ENCODE results near the gene EVA1A. TPM values are rescaled to one million over a fixed set of nuclear protein-coding genes. Genes with fewer than 3 reads are reported as not detected.
A peak's percentile ranks its signal among the peaks of the same experiment; 100 is the strongest.

Gene EVA1A, protein sequence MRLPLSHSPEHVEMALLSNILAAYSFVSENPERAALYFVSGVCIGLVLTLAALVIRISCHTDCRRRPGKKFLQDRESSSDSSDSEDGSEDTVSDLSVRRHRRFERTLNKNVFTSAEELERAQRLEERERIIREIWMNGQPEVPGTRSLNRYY
- 0.54 TPM for polyA plus RNA-seq (2013, experiment 1 of 4)
- polyA plus RNA-seq (2013, experiment 2 of 4), result 0.52 TPM
- 0.85 TPM for polyA plus RNA-seq (2013, experiment 3 of 4)
- 1.7 TPM for polyA plus RNA-seq (2013, experiment 4 of 4)

DNA sequence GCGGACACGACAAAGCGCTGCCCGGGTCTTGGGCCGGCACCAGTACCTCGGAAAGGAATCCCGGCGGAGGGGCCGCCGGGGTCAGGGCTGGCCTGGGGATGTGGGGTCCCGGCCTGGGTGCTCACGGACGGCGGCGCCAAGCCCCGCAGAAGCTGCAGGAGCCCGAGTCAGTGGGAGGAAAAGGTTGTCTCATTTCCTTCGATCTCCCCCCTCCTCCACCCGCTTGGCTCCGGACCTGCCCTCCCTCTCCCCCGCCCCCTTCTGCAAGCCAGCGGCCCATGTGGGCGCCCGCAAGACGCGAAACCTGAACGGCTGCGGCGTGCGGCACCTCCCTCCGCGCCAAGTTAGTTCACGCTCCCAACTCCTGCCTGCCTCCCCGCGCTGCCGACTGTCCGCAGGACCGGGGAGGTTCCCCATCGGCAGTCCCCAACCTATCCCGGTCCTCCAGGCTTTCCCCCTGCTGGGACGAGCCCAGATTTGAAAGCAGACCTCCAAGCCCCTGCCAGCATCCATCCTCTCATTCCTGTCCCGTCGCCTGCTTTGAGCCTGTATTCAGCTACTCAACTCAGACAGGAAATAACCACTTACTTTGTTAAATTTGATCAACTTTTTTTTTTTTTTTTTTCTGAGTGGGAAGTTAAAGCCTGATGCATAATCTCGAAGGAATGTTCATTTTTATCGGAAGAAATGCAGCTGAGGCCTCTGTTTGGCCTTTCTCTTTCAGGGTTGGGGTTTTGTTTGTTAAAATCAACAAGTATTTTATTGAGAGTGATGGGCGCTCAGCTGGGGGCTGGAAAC lies at the start of gene EVA1A:
EVA1A (minus strand) TSS at position 172 of the 798 bp plus-strand sequence. CDS start 42,799 bp downstream, outside the sequence.
- Histone ChIP-seq H3K4me3 (ENCODE audit: insufficient read depth, low read depth, low read length) (peak within 1 kb of the TSS; percentile 59), H3K27ac (ENCODE audit: insufficient read depth, low read depth, low read length, poor library complexity, severe bottlenecking) (no peak within 1 kb of the TSS), H3K4me1 (ENCODE audit: control insufficient read depth, insufficient read depth, low read length) (peaks cover 10% of the 10 kb centered on the region), H3K27me3 (ENCODE audit: control insufficient read depth, insufficient read depth, low read length, poor library complexity, severe bottlenecking) (peaks cover 50% of the 10 kb centered on the region), H3K9me3 (ENCODE audit: control insufficient read depth, low read length) (no peaks in the 10 kb centered on the region), H3K36me3 (ENCODE audit: control insufficient read depth, insufficient read depth, low read length) (no peaks in the 10 kb centered on the region)
- WGBS, 2 experiments, result 3 to 4% methylated on average over 46 of the region's 46 CpGs

- 89 to 91% methylated on average over 7 of the region's 7 CpGs for WGBS, 2 experiments
- H3K36me3 ChIP-seq (ENCODE audit: control insufficient read depth, insufficient read depth, low read length), result no peaks in the 10 kb centered on the region
- H3K4me3 ChIP-seq (ENCODE audit: insufficient read depth, low read depth, low read length), result no peak overlapping the region
- H3K9me3 ChIP-seq (ENCODE audit: control insufficient read depth, low read length), result no peaks in the 10 kb centered on the region
- H3K27me3 ChIP-seq (ENCODE audit: control insufficient read depth, insufficient read depth, low read length, poor library complexity, severe bottlenecking), result no peaks in the 10 kb centered on the region
- peaks cover 8% of the 10 kb centered on the region for H3K4me1 ChIP-seq (ENCODE audit: control insufficient read depth, insufficient read depth, low read length)
- no peak overlapping the region for H3K27ac ChIP-seq (ENCODE audit: insufficient read depth, low read depth, low read length, poor library complexity, severe bottlenecking)
Measured at GRCh38 chr2:75609937-75610508, 49.3 kb upstream of the EVA1A start.

- Histone ChIP-seq H3K9me3 (ENCODE audit: control insufficient read depth, low read length) (no peaks in the 10 kb centered on the region), H3K27ac (ENCODE audit: insufficient read depth, low read depth, low read length, poor library complexity, severe bottlenecking) (no peak overlapping the region), H3K27me3 (ENCODE audit: control insufficient read depth, insufficient read depth, low read length, poor library complexity, severe bottlenecking) (no peaks in the 10 kb centered on the region), H3K36me3 (ENCODE audit: control insufficient read depth, insufficient read depth, low read length) (no peaks in the 10 kb centered on the region), H3K4me1 (ENCODE audit: control insufficient read depth, insufficient read depth, low read length) (peaks cover 8% of the 10 kb centered on the region), H3K4me3 (ENCODE audit: insufficient read depth, low read depth, low read length) (peak overlapping the region; percentile 17)
- 63 to 68% methylated on average over 5 of the region's 5 CpGs for WGBS, 2 experiments
Measured at GRCh38 chr2:75609334-75609689, 48.6 kb upstream of the EVA1A start.

GRCh38 chr2:75608684-75609333 lies 48.1 kb upstream of the EVA1A start:
- Histone ChIP-seq H3K36me3 (ENCODE audit: control insufficient read depth, insufficient read depth, low read length) (no peaks in the 10 kb centered on the region), H3K27ac (ENCODE audit: insufficient read depth, low read depth, low read length, poor library complexity, severe bottlenecking) (peak overlapping the region; percentile 77), H3K4me1 (ENCODE audit: control insufficient read depth, insufficient read depth, low read length) (peaks cover 8% of the 10 kb centered on the region), H3K4me3 (ENCODE audit: insufficient read depth, low read depth, low read length) (peak overlapping the region; percentile 17), H3K27me3 (ENCODE audit: control insufficient read depth, insufficient read depth, low read length, poor library complexity, severe bottlenecking) (no peaks in the 10 kb centered on the region), H3K9me3 (ENCODE audit: control insufficient read depth, low read length) (no peaks in the 10 kb centered on the region)
- WGBS, 2 experiments, result 10% methylated on average over 25 of the region's 25 CpGs

DNA sequence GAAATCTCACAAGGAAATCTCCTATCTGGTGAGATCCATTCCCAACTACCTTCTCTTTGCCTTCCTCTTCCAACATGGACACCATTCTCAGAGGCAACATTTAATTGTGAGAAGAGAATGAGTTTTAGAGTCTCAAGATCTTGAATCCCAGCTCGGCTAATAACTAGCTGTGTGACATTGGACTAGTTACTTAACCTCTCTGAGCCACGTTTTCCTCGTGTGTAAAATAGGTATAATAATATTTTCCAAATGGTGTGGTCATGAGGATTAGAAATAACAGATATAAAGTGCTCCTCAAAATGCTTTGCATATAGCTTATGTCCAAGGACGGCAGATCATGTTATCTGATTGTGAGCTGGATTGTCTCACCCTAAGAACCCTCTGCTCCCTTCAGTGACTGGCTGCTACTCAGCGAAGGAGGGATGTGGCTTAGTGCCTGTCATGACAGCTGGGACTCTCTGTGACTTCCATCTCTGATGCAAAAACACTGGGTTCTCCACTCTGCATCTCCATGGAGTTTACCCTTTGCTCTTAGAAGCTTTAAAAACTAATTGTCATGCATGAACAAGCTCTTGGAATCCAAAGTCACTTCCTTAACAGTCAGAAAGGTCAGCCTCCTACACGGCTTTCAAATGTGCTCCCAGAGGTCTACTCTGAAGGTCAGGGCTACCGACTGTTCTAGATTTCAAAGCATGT lies 47.4 kb upstream of the EVA1A start:
- Histone ChIP-seq H3K27me3 (ENCODE audit: control insufficient read depth, insufficient read depth, low read length, poor library complexity, severe bottlenecking) (no peaks in the 10 kb centered on the region), H3K36me3 (ENCODE audit: control insufficient read depth, insufficient read depth, low read length) (no peaks in the 10 kb centered on the region), H3K9me3 (ENCODE audit: control insufficient read depth, low read length) (no peaks in the 10 kb centered on the region), H3K4me3 (ENCODE audit: insufficient read depth, low read depth, low read length) (no peak overlapping the region), H3K4me1 (ENCODE audit: control insufficient read depth, insufficient read depth, low read length) (peaks cover 8% of the 10 kb centered on the region), H3K27ac (ENCODE audit: insufficient read depth, low read depth, low read length, poor library complexity, severe bottlenecking) (peak overlapping the region; percentile 77)
- 76 to 81% methylated on average over 7 of the region's 7 CpGs for WGBS, 2 experiments

DNA sequence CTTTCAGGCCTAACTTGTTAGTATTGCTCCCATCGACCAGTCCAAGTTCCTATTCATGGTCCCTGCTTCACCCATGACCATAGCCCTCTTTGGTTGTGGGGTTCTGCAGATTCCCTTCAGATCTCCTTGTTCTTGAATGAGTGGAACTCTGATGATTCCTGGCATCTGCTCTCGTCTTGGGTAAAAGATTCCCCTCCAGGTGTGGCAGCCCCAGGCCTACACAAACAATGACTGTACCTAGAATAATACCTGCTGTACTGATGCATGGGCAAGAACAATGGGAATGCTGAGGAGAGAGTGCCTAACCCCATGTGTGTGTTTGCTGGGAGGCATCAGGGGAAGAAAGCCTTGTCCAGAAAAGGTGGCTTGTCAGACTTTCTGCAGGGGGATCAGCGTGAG lies 46.7 kb upstream of the EVA1A start:
- Histone ChIP-seq H3K4me3 (ENCODE audit: insufficient read depth, low read depth, low read length) (no peak overlapping the region), H3K27me3 (ENCODE audit: control insufficient read depth, insufficient read depth, low read length, poor library complexity, severe bottlenecking) (no peaks in the 10 kb centered on the region), H3K36me3 (ENCODE audit: control insufficient read depth, insufficient read depth, low read length) (no peaks in the 10 kb centered on the region), H3K9me3 (ENCODE audit: control insufficient read depth, low read length) (no peaks in the 10 kb centered on the region), H3K27ac (ENCODE audit: insufficient read depth, low read depth, low read length, poor library complexity, severe bottlenecking) (no peak overlapping the region), H3K4me1 (ENCODE audit: control insufficient read depth, insufficient read depth, low read length) (peaks cover 8% of the 10 kb centered on the region)
- WGBS, 2 experiments, result 94 to 96% methylated on average over 3 of the region's 3 CpGs

DNA sequence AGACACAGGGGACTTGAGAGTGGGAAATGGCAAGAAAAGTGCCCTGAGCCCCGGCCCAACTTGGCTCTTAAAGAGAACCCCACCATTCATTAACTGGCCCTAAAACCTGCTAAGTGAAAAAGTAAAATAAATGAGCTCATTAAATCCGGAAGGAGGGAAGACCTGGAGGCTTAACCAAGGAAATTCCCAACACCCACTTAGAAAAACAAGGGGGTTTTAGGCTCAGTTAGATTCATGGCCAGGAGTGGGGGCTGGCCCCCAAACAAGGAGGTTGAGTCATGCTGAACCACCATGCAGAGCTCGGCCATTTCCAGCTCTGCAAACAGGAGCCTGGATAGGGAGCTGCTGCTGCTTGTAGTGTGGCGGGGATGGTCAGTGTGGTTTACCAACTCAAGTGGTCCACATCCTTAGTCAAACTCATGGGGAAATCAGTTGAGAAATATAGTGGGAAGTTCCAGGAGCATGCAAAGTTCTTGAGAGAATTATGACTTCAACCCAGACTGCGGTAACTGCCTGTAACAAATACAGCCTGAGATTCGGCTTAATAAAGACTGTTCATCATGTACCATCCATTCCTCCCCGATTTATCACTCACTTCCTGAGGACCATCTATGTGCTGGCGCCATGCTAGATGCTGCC lies 46.1 kb upstream of the EVA1A start:
- Histone ChIP-seq H3K27me3 (ENCODE audit: control insufficient read depth, insufficient read depth, low read length, poor library complexity, severe bottlenecking) (no peaks in the 10 kb centered on the region), H3K27ac (ENCODE audit: insufficient read depth, low read depth, low read length, poor library complexity, severe bottlenecking) (no peak overlapping the region), H3K36me3 (ENCODE audit: control insufficient read depth, insufficient read depth, low read length) (no peaks in the 10 kb centered on the region), H3K9me3 (ENCODE audit: control insufficient read depth, low read length) (no peaks in the 10 kb centered on the region), H3K4me1 (ENCODE audit: control insufficient read depth, insufficient read depth, low read length) (peaks cover 8% of the 10 kb centered on the region), H3K4me3 (ENCODE audit: insufficient read depth, low read depth, low read length) (no peak overlapping the region)
- WGBS, 2 experiments, result 89 to 94% methylated on average over 8 of the region's 8 CpGs

DNA sequence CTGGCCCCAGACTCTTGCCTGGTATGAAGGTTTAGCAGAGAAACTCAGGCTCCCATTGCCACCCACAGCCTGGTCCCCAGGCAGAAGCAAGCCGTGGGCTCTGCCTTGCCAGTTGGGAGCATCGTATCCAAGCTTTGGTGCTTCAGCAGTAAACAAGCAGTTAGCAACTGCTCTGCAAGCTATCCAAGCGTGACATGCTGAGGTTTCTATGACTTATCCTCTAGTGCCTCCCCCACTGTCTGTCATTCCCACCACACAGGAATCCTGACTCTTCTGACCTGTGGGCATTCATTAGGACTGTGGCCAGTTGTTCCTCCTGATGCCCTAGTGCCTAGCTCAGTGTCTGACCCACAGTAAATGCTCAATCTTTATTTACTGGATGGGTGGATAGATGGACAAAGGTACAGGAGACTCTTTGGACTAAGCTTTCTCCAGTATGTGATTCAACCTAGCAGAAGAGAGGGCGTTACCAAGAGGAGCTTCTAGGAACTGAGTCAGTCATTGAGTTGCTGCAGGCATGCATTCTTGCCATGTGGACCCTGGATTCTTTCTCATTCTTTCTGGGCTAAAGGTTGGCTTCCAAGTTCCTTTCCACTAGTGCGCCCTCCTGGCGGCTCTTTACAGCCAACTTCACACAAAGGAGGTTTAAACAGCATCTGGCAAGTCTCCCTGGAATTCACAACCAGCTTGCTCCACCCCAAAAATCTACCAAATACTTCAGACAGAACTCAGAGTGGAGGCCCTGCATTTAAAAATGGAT lies 45.2 kb upstream of the EVA1A start:
- H3K4me3 ChIP-seq (ENCODE audit: insufficient read depth, low read depth, low read length), result no peak overlapping the region
- no peaks in the 10 kb centered on the region for H3K9me3 ChIP-seq (ENCODE audit: control insufficient read depth, low read length)
- no peaks in the 10 kb centered on the region for H3K27me3 ChIP-seq (ENCODE audit: control insufficient read depth, insufficient read depth, low read length, poor library complexity, severe bottlenecking)
- 86% methylated on average over 6 of the region's 6 CpGs for WGBS, 2 experiments
- H3K4me1 ChIP-seq (ENCODE audit: control insufficient read depth, insufficient read depth, low read length), result peaks cover 8% of the 10 kb centered on the region
- no peaks in the 10 kb centered on the region for H3K36me3 ChIP-seq (ENCODE audit: control insufficient read depth, insufficient read depth, low read length)
- no peak overlapping the region for H3K27ac ChIP-seq (ENCODE audit: insufficient read depth, low read depth, low read length, poor library complexity, severe bottlenecking)

DNA sequence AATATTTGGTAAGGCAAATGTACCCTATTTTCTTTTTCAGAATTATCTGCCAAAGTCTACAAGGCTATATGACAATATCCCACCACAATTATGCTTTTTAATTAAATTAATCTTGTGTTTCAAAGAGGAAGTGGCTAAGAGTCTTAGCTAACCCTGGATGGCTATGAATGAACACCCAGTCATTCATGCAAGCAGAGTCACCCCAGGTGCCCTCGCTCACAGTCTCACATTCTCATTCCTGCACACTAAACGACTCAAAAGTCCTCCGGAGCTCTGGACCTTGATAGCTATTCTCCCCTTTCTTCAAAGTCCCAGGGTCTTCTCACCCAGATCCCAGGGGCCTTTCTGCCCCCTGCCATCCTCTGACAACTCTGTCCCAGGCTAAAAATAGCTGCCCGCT lies 43.7 kb upstream of the EVA1A start:
- 95% methylated on average over 4 of the region's 4 CpGs for WGBS, 2 experiments

More for the DNA sequence above, 43.7 kb upstream of the EVA1A start:
- Histone ChIP-seq H3K4me1 (ENCODE audit: control insufficient read depth, insufficient read depth, low read length) (peaks cover 8% of the 10 kb centered on the region), H3K27ac (ENCODE audit: insufficient read depth, low read depth, low read length, poor library complexity, severe bottlenecking) (no peak overlapping the region), H3K4me3 (ENCODE audit: insufficient read depth, low read depth, low read length) (no peak overlapping the region), H3K9me3 (ENCODE audit: control insufficient read depth, low read length) (no peaks in the 10 kb centered on the region), H3K36me3 (ENCODE audit: control insufficient read depth, insufficient read depth, low read length) (no peaks in the 10 kb centered on the region), H3K27me3 (ENCODE audit: control insufficient read depth, insufficient read depth, low read length, poor library complexity, severe bottlenecking) (no peaks in the 10 kb centered on the region)
